T follicular helper cell (primary cell): ENCODE data around the gene ZNF141.
"Not testable (repeated sequence)": the region's sequence is repeated elsewhere in the genome, so short reads cannot be mapped to it uniquely, and the experiment has no call there.

Experiments used
- DNase-seq: peaks from one replicate; pipeline ENCODE4 v3.0.0-alpha.2; 2020; ENCODE audit warnings: low read depth
- total RNA-seq, 2 experiments: gene quantifications; one replicate each; lab custom pipeline; 2026; lab: John Stamatoyannopoulos, UW

Gene ZNF141
- total RNA-seq: 46.7 to 82.5 reads per million in 2 experiments

- peak; percentile 88 for DNase-seq
Observed at GRCh38 chr4:337143-337931, at the start of gene ZNF141. TSS of gene ZNF141 (plus strand) at chr4:337814. CDS start at chr4:337984, 170 bp downstream.

- DNase-seq: no peak
Observed at GRCh38 chr4:288891-289290, 48.7 kb upstream of the ZNF141 start.

- DNase-seq: no peak
Observed at GRCh38 chr4:294732-295131, 42.9 kb upstream of the ZNF141 start.

GRCh38 chr4:302381-302780, 35.2 kb upstream of the ZNF141 start:
- DNase-seq: no peak

- not testable (repeated sequence) for DNase-seq
Observed at GRCh38 chr4:304516-304915, 33.1 kb upstream of the ZNF141 start.

GRCh38 chr4:304969-305680, 32.5 kb upstream of the ZNF141 start, which contains the start of gene ZNF732:
TSS of gene ZNF732 (minus strand) at chr4:305474. CDS start at chr4:305310, 164 bp downstream.
- DNase-seq: no peak

- DNase-seq: no peak
Observed at GRCh38 chr4:306551-306961, 31.1 kb upstream of the ZNF141 start.

- no peak for DNase-seq
Observed at GRCh38 chr4:309807-310206, 27.8 kb upstream of the ZNF141 start.

GRCh38 chr4:314296-314903, 23.2 kb upstream of the ZNF141 start:
- no peak for DNase-seq

- DNase-seq: no peak
Observed at GRCh38 chr4:328729-329128, 8.9 kb upstream of the ZNF141 start.

- DNase-seq: no peak
Observed at GRCh38 chr4:335515-335914, 2.1 kb upstream of the ZNF141 start.

GRCh38 chr4:336099-336892, 1.3 kb upstream of the ZNF141 start:
- DNase-seq: no peak

- no peak for DNase-seq
Observed at GRCh38 chr4:336893-337142, 796 bp upstream of the ZNF141 start.

GRCh38 chr4:337932-338758, 531 bp downstream of the ZNF141 start:
- DNase-seq: peak; percentile 30

GRCh38 chr4:338759-339097, 1.1 kb downstream of the ZNF141 start:
- no peak for DNase-seq

- no peak for DNase-seq
Observed at GRCh38 chr4:340011-340410, 2.4 kb downstream of the ZNF141 start.

- DNase-seq: no peak
Observed at GRCh38 chr4:373062-373839, 35.6 kb downstream of the ZNF141 start.

- no peak for DNase-seq
Observed at GRCh38 chr4:374298-375160, 36.9 kb downstream of the ZNF141 start.

- DNase-seq: no peak
Observed at GRCh38 chr4:384311-385010, 46.8 kb downstream of the ZNF141 start.
